Measurements from ENCODE around the gene TMEM150C.

Gene TMEM150C

GRCh38 chr4:82587826-82588540 is 26.2 kb upstream of the TMEM150C start:
- in situ Hi-C loops (cut with HindIII; ENCODE audit: low sequenced_read_pairs) = no loop called here
- DNase-seq (ENCODE audit: low read depth) = no peak

GRCh38 chr4:82585690-82586435 is 24.1 kb upstream of the TMEM150C start:
- no peak overlapping the region for H3K4me3 ChIP-seq (ENCODE audit: low read depth, low read length)
- in situ Hi-C loops (cut with HindIII; ENCODE audit: low sequenced_read_pairs) = no loop called here
- no peak for DNase-seq (ENCODE audit: low read depth)
- TF ChIP-seq, protein P1, sequence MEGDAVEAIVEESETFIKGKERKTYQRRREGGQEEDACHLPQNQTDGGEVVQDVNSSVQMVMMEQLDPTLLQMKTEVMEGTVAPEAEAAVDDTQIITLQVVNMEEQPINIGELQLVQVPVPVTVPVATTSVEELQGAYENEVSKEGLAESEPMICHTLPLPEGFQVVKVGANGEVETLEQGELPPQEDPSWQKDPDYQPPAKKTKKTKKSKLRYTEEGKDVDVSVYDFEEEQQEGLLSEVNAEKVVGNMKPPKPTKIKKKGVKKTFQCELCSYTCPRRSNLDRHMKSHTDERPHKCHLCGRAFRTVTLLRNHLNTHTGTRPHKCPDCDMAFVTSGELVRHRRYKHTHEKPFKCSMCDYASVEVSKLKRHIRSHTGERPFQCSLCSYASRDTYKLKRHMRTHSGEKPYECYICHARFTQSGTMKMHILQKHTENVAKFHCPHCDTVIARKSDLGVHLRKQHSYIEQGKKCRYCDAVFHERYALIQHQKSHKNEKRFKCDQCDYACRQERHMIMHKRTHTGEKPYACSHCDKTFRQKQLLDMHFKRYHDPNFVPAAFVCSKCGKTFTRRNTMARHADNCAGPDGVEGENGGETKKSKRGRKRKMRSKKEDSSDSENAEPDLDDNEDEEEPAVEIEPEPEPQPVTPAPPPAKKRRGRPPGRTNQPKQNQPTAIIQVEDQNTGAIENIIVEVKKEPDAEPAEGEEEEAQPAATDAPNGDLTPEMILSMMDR (IDR thresholded peaks at IDR 0.05; ENCODE audit: low read depth, low read length, missing control alignments) = no peak

More at GRCh38 chr4:82587826-82588540, 26.2 kb upstream of the TMEM150C start:
- H3K4me3 ChIP-seq (ENCODE audit: low read depth, low read length) = no peak overlapping the region
- TF ChIP-seq, protein P1 (IDR thresholded peaks at IDR 0.05; ENCODE audit: low read depth, low read length, missing control alignments) = no peak

- TF ChIP-seq, protein P1 (IDR thresholded peaks at IDR 0.05; ENCODE audit: low read depth, low read length, missing control alignments) = no peak
- DNase-seq (ENCODE audit: low read depth) = no peak
- no peak overlapping the region for H3K4me3 ChIP-seq (ENCODE audit: low read depth, low read length)
- in situ Hi-C loops (cut with HindIII; ENCODE audit: low sequenced_read_pairs) = no loop called here
Measured at GRCh38 chr4:82584931-82585330, 23.1 kb upstream of the TMEM150C start.

DNA sequence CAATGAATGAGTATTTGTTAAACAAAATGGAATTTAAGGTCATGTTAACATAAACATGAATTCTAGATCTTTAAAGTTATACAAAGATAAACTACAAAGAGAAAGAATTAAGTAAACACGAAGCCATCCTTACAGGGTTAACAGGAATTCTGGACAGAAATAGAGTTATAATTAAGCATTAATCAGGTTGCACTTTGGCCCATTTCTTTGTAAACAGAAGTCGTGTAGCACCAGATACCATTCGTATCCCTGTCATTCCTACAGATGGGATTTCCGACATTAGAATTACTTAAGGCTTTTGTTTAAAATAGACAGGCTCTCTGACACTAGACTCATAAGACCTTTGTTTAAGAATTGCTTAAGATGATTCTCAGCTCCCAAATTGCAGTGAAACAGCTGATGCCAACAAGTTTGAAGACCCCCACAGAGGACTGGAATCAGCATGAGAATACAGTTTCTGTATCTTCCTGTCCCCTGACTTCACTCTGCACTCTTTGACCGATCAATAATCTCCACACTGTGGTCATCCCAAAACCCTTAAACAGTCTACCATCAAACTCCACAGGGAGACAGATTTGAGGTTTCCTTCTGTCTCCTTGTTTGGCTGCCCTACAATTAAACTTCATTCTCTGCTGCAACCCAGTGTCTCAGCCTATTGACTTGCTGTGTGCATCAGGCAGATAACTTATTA is 22.3 kb upstream of the TMEM150C start:
- in situ Hi-C loops (cut with HindIII; ENCODE audit: low sequenced_read_pairs) = no loop called here
- DNase-seq (ENCODE audit: low read depth) = no peak
- H3K4me3 ChIP-seq (ENCODE audit: low read depth, low read length) = no peak overlapping the region
- TF ChIP-seq, protein P1 (IDR thresholded peaks at IDR 0.05; ENCODE audit: low read depth, low read length, missing control alignments) = no peak

DNA sequence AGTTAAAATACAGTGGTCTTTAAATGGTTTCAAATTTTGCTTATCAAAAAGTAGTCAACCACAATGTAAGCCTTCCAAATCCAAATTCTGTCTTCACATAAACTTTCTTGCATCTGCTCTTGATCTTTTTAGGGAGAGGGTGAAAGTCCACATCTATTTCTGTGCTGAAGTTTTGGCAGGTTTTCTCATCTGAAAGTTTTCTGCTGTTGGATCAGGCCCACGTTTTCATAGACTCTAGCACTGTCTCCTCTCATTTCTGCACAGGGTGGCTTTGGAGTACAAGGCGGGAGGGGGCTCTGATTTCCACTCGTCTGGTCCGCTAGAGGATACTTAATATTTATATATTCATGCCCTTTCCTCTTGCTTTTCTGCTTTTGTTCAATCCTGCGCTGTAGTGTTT is 18.1 kb upstream of the TMEM150C start:
- no peak for DNase-seq (ENCODE audit: low read depth)
- in situ Hi-C loops (cut with HindIII; ENCODE audit: low sequenced_read_pairs) = no loop called here
- TF ChIP-seq, protein P1 (IDR thresholded peaks at IDR 0.05; ENCODE audit: low read depth, low read length, missing control alignments) = no peak
- H3K4me3 ChIP-seq (ENCODE audit: low read depth, low read length) = no peak overlapping the region

DNA sequence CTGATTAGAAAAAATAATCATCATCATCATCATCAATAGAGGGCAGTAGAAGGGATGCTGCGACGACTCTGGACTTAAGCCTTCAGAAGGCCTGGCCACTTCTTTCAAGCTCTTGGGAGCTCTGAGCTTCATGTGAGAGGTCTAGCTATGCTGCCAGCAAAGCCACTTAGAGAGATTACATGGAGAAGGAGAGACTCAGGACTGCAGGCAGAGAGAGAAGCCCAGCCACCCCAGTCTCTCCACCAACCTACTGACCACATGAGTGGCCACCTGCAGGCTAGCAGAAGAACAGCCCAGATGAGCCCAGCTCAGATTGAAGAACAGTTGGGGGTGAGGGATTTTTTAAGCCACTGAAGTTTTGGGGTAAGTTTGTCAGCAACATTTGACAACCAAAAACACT is 17.1 kb upstream of the TMEM150C start:
- no peak overlapping the region for H3K4me3 ChIP-seq (ENCODE audit: low read depth, low read length)
- no peak for DNase-seq (ENCODE audit: low read depth)
- in situ Hi-C loops (cut with HindIII; ENCODE audit: low sequenced_read_pairs) = no loop called here
- TF ChIP-seq, protein P1 (IDR thresholded peaks at IDR 0.05; ENCODE audit: low read depth, low read length, missing control alignments) = peak; percentile 30

Data from astrocyte of the cerebellum (primary cell).